IPS-11a (cell line): ENCODE measurements around the gene CEP112.

Experiments used
- H3K4me3 ChIP-seq: one replicate; pipeline ENCODE4 v1.5.1; 2013; ENCODE audit warnings: low read depth, low read length, control low read depth

CEP112 gene

DNA sequence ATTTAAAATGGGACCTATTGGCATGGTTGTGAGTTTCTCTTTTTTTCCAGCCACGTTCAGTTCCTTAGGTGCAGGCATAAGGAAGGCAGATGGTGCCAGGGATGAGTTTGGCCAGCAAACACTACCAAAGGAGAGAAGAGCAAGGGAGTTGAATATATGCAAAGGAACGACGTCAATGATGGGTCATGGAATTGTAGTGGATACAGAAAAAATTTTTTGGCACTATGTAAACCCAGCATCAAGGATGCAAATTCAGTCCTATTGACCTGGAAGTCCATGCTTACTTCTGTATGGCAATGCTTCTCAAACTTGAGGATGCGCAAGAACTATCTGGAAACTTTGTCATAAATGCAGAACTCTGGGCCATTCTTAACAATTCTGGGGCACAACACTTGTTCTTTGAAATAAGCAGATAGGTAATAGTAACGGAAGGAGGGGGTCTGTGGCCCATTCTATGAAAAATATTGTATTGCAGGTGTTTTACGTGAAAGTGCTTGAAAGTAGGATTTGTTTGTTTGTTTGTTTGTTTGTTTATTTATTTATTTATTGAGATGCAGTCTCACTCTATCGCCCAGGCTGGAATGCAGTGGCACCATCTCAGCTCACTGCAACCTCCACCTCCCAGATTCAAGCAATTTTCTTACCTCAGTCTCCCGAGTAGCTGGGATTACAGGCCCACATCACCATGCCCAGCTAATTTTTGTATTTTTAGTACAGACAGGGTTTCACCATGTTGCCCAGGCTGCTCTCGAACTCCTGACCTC lies 19.3 kb upstream of the CEP112 start:
- no peak overlapping the region for H3K4me3 ChIP-seq

- H3K4me3 ChIP-seq = no peak overlapping the region
These were observed 18.3 kb upstream of the CEP112 start for GRCh38 chr17:66210208-66210574.

DNA sequence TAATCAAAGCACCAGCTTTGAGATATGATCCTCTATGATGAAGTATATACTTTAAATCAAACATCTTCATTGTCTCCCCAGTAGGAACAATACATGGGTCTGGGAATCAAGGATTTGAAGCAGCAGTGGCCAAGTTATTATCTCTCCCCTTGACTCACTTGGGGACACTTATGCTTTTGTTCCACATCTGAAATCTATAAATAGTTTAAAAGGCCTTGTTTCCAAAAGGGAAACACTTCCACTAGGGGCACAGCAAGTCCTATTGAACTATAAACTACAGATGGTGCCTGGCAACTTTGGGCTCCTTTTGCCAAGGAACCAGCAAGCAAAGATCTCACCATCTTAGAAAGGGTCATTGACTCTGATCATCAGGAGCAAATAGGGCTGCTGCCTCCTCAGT lies 16.0 kb upstream of the CEP112 start:
- no peak overlapping the region for H3K4me3 ChIP-seq

- H3K4me3 ChIP-seq = no peak overlapping the region
These were observed 11.5 kb upstream of the CEP112 start for GRCh38 chr17:66203274-66204015.

- no peak overlapping the region for H3K4me3 ChIP-seq
These were observed 8.8 kb upstream of the CEP112 start for GRCh38 chr17:66200685-66201092.

DNA sequence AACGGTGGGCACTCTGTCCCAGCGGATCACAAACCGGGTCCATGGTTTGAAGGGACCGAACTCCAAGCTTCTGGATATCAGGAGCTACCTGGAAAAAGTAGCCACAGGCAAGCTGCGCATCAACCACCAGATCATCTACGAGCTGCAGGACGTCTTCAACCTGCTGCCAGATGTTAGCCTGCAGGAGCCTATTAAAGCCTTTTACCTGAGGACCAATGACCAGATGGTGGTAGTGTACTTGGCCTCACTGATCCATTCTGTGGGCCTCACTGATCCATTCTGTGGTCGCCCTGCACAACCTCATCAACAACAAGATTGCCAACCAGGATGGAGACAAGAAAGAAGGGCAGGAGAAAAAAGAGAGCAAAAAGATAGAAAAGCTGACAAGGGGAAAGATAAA lies 6.3 kb upstream of the CEP112 start:
- no peak overlapping the region for H3K4me3 ChIP-seq

- peak overlapping the region; percentile 25 for H3K4me3 ChIP-seq
These were observed 400 bp upstream of the CEP112 start for GRCh38 chr17:66192378-66192687.

GRCh38 chr17:66190738-66191592 lies 968 bp downstream of the CEP112 start:
- peak overlapping the region; percentile 62 for H3K4me3 ChIP-seq

- H3K4me3 ChIP-seq = no peak overlapping the region
These were observed 4.2 kb downstream of the CEP112 start for GRCh38 chr17:66187718-66188117.

GRCh38 chr17:66185862-66186261 lies 6.1 kb downstream of the CEP112 start:
- H3K4me3 ChIP-seq = no peak overlapping the region

DNA sequence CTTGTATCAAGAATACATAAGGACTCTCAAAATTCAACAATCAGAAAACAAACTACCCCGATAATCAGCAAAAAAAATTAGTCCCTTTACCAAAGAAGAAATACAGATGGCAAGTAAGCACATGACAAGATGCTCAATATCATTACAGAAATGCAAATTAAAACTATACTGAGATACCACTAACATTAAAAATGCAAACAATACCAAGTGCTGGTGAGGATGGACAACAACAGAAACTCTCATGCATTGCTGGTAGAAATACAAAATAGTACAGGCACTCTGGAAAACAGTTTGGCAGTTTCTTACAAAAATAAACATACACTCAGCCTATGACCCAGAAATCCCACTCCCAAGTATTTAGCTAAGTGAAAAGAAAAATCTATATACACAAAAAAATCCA lies 7.5 kb downstream of the CEP112 start:
- H3K4me3 ChIP-seq = no peak overlapping the region

DNA sequence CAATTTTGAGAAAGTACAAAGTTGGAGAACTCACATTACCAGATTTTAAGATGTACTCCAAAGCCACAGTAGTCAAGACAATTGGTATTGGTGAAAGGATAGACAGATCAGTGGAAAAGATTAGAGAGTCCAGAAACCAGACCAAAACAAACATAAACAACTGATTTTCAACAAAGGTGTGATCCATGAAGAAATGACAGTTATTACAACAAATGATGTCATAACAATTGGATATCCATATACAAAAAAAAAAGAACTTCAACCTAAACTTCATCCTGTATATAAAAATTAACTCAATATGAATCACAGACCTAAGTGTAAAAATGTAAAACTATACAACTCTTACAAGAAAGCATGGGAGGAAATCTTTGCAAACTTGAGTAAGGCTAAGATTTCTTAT lies 8.4 kb downstream of the CEP112 start:
- H3K4me3 ChIP-seq = no peak overlapping the region

- no peak overlapping the region for H3K4me3 ChIP-seq
These were observed 13.3 kb downstream of the CEP112 start for GRCh38 chr17:66178642-66179041.

DNA sequence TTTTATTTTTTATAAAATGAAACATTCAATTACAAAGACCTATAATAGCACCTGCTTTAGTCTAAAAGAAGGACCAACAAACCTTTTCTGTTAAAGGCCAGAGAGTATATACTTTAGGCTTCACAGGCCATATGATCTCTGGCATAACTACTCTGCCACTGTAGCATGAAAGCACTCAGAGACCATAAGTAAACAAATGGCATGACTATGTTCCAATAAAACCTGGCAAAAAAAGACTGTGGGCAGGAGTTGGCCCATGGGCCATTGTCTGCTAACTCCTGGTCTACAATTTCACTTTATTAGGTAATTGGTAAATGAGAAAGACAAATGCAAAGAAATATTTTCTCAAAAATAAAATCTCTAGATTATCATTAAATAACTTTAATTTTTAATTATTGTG lies 14.9 kb downstream of the CEP112 start:
- H3K4me3 ChIP-seq = no peak overlapping the region

GRCh38 chr17:66175892-66176291 lies 16.0 kb downstream of the CEP112 start:
- no peak overlapping the region for H3K4me3 ChIP-seq

GRCh38 chr17:66172691-66173223 lies 19.2 kb downstream of the CEP112 start:
- no peak overlapping the region for H3K4me3 ChIP-seq

GRCh38 chr17:66172144-66172543 lies 19.8 kb downstream of the CEP112 start:
- no peak overlapping the region for H3K4me3 ChIP-seq

DNA sequence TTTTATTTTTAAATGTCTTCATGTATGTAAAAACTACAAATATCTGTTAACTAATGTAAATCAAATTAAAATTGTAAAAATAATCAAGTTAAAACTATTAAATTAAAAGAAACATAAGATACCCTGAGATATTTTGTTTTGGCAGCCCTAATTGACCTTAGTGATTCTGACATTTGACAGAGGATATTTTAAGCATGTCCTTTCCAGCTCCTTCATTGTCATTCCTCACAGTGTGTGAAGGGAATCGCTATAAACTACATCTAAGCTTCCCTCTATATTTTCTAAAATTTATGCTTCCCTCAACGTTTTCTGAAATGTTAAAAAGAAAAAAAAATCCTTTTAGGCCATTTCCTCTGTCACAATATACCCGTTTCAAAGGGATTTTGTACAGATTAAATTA lies 20.2 kb downstream of the CEP112 start:
- H3K4me3 ChIP-seq = no peak overlapping the region

DNA sequence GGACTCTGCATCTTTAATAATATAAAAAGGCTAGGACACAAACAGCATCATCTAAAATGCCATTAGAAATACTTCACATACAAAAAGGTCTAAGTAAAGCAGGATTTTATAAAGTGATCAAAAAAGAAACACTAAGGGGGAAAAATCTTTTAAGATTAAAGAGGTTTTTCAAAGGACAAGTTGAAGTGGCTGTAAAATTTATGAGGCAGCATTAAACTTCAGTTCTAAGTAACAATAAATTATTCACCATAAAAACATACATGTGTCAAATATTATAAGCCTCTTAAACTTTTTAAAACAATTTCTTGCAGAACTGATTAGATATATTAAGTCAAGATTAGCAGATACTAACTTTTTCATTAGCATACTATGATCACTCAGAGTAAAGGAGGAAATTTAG lies 20.8 kb downstream of the CEP112 start:
- H3K4me3 ChIP-seq = no peak overlapping the region

DNA sequence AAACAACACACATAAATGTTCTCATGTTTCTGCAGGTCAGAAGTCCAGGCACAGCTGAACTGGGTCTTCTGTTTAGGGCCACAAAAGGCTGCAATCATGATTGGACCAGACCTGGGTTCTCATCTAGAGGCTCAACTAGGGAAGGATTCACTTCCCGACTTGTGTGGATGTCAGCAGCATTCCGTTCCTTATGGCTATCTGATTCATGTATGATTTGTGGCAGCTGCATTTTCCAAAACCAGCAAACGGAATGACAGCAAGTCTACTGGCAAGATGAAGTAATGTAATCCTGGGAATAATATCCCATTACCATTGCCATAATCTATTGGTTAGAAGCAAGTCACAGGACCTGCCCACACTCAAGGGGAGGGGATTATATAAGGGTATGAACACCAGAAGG lies 22.1 kb downstream of the CEP112 start:
- no peak overlapping the region for H3K4me3 ChIP-seq

DNA sequence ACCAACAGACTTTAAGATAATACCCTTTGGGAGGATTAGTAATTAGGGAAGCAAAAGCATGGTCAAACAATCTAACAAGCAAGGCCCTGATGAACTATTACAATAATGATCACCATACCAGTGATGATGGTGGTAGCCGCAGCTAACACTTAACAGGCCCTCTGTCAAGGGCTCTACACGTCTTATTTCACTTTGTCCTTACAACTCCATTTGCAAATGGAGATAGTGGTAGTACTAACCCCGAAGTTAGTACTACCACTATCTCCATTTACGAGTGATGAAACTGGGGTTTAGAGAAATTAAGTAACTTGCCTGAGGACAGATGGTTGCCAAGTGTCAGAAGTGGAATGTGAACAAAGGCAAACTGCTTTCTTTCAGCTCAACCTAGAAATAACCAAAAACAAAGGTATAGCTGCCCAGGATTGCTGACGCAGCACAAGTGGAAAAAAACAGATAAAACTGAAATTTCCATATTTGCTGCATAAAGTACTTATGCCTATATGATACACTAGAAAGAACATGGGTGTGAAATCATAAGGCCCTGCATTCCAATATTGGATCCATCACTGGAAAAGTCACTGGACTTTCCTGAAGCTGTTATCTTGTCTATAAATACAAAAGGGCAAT lies 24.6 kb downstream of the CEP112 start:
- no peak overlapping the region for H3K4me3 ChIP-seq
